GM06990 (cell line): ENCODE data around the gene ADARB2.
"Not testable (repeated sequence)": the region's sequence is repeated elsewhere in the genome, so short reads cannot be mapped to it uniquely, and the experiment has no call there.

Source experiments
- DNase-seq: peaks from one replicate; pipeline ENCODE4 v3.0.0-alpha.2; 2011; ENCODE audit not compliant: insufficient read length; ENCODE audit errors: extremely low read depth
- H3K27me3 ChIP-seq: replicated peaks from 2 replicates; pipeline ENCODE4 v1.6.0; 2011; ENCODE audit warnings: low read length; ENCODE audit not compliant: control insufficient read depth, insufficient read depth
- H3K36me3 ChIP-seq: 2 replicates; pipeline ENCODE4 v1.5.1; 2011; ENCODE audit warnings: low read length; ENCODE audit not compliant: control insufficient read depth, insufficient read depth
- H3K4me3 ChIP-seq: replicated peaks from 2 replicates; pipeline ENCODE4 v1.5.1; 2011; ENCODE audit warnings: low read depth, mild to moderate bottlenecking, control low read depth, low read length
- CTCF ChIP-seq: IDR thresholded peaks from 2 replicates; pipeline ENCODE4 v1.5.1; 2011; ENCODE audit warnings: low read length, control low read depth, mild to moderate bottlenecking, inconsistent platforms; ENCODE audit not compliant: insufficient read depth, poor library complexity, severe bottlenecking

Gene ADARB2

GRCh38 chr10:1328981-1329614, 408.2 kb downstream of the ADARB2 start:
- Histone ChIP-seq H3K4me3 (no peak overlapping the region), H3K27me3 (no peaks in the 10 kb centered on the region), H3K36me3 (no peaks in the 10 kb centered on the region)
- TF ChIP-seq CTCF: no peak
- DNase-seq: no peak

GRCh38 chr10:1328161-1328823, 409.0 kb downstream of the ADARB2 start:
- Histone ChIP-seq H3K27me3 (no peaks in the 10 kb centered on the region), H3K4me3 (no peak overlapping the region), H3K36me3 (no peaks in the 10 kb centered on the region)
- no peak for TF ChIP-seq CTCF
- no peak for DNase-seq

GRCh38 chr10:1327759-1328158, 409.6 kb downstream of the ADARB2 start:
- no peak for DNase-seq

GRCh38 chr10:1326514-1326913, 410.8 kb downstream of the ADARB2 start:
- H3K36me3 ChIP-seq, DNase-seq, H3K4me3 ChIP-seq, H3K27me3 ChIP-seq: not testable (repeated sequence)

More at GRCh38 chr10:1327759-1328158, 409.6 kb downstream of the ADARB2 start:
- Histone ChIP-seq H3K36me3 (no peaks in the 10 kb centered on the region), H3K4me3 (no peak overlapping the region), H3K27me3 (no peaks in the 10 kb centered on the region)
- TF ChIP-seq CTCF: no peak

GRCh38 chr10:1324903-1325302, 412.4 kb downstream of the ADARB2 start:
- no peaks in the 10 kb centered on the region for H3K27me3 ChIP-seq
- H3K36me3 ChIP-seq: no peaks in the 10 kb centered on the region
- H3K4me3 ChIP-seq: no peak overlapping the region
- DNase-seq: no peak
- no peak for TF ChIP-seq CTCF

GRCh38 chr10:1323951-1324350, 413.4 kb downstream of the ADARB2 start:
- H3K36me3 ChIP-seq: no peaks in the 10 kb centered on the region
- no peak overlapping the region for H3K4me3 ChIP-seq
- TF ChIP-seq CTCF: no peak
- DNase-seq: no peak
- no peaks in the 10 kb centered on the region for H3K27me3 ChIP-seq
